Measurements from ENCODE around the gene ATAT1. TPM values are rescaled to one million over a fixed set of nuclear protein-coding genes. Genes with fewer than 3 reads are reported as not detected.

ATAT1 gene
- total RNA-seq, 1 donor from 2014 or later: 13.7 TPM

- no peak overlapping the region for H3K4me3 ChIP-seq
- no peaks in the 10 kb centered on the region for H3K9me3 ChIP-seq
- peaks cover 31 to 37% of the 10 kb centered on the region in 2 donors for H3K36me3 ChIP-seq
- peaks cover 9 to 48% of the 10 kb centered on the region in 2 donors for H3K4me1 ChIP-seq
- no peaks in the 10 kb centered on the region for H3K27me3 ChIP-seq
- no peak for DNase-seq (ENCODE audit: low spot score in 2 of 2)
- no peak for TF ChIP-seq CTCF (IDR thresholded peaks at IDR 0.05)
- peak overlapping the region; percentile 7 to 19 for H3K27ac ChIP-seq
- intact Hi-C loops (cut with DNase I): loop anchor here (5.0 to 10.0 kb wide), 2 partner anchors 124 to 933 kb away; partner anchors contain the start of genes ATP6V1G2, DDX39B, HLA-E and NFKBIL1
Measured at GRCh38 chr6:30611150-30611855, 15.4 kb upstream of the ATAT1 start.

- Histone ChIP-seq H3K4me3 (no peak overlapping the region), H3K4me1 (peaks cover 9 to 48% of the 10 kb centered on the region in 2 donors), H3K9me3 (no peaks in the 10 kb centered on the region), H3K27ac (peak overlapping the region; percentile 7 to 19), H3K36me3 (peaks cover 32 to 37% of the 10 kb centered on the region in 2 donors), H3K27me3 (no peaks in the 10 kb centered on the region)
- no peak for TF ChIP-seq CTCF (IDR thresholded peaks at IDR 0.05)
- intact Hi-C loops (cut with DNase I): loop anchor here (5.0 to 10.0 kb wide), 2 partner anchors 125 to 933 kb away; partner anchors contain the start of genes ATP6V1G2, DDX39B, HLA-E and NFKBIL1
- DNase-seq (ENCODE audit: low spot score in 2 of 2): no peak
Measured at GRCh38 chr6:30611856-30612194, 14.8 kb upstream of the ATAT1 start.

- H3K27ac ChIP-seq: peak overlapping the region; percentile 19 to 95
- H3K27me3 ChIP-seq: no peaks in the 10 kb centered on the region
- no peak overlapping the region for H3K4me3 ChIP-seq
- DNase-seq (ENCODE audit: low spot score in 2 of 2): no peak
- intact Hi-C loops (cut with DNase I): loop anchor here (5.0 to 10.0 kb wide), 2 partner anchors 125 to 933 kb away; partner anchors contain the start of genes ATP6V1G2, DDX39B, HLA-E and NFKBIL1
- H3K36me3 ChIP-seq: peaks cover 31 to 35% of the 10 kb centered on the region in 2 donors
- peaks cover 9 to 48% of the 10 kb centered on the region in 2 donors for H3K4me1 ChIP-seq
- H3K9me3 ChIP-seq: no peaks in the 10 kb centered on the region
- TF ChIP-seq CTCF (IDR thresholded peaks at IDR 0.05): peak in 2 of 3 experiments; percentile 21 to 23
Measured at GRCh38 chr6:30612213-30612612, 14.5 kb upstream of the ATAT1 start.

GRCh38 chr6:30612687-30613248 lies 13.9 kb upstream of the ATAT1 start:
- intact Hi-C loops (cut with DNase I): loop anchor here (5.0 to 10.0 kb wide), 2 partner anchors 125 to 932 kb away; partner anchors contain the start of genes ATP6V1G2, DDX39B, HLA-E and NFKBIL1
- no peak for DNase-seq (ENCODE audit: low spot score in 2 of 2)
- no peak for TF ChIP-seq CTCF (IDR thresholded peaks at IDR 0.05)

GRCh38 chr6:30613251-30614043 lies 13.2 kb upstream of the ATAT1 start:
- no peak for DNase-seq (ENCODE audit: low spot score in 2 of 2)
- H3K4me3 ChIP-seq: peak overlapping the region; percentile 77 to 94
- intact Hi-C loops (cut with DNase I): loop anchor here (2.0 to 10.0 kb wide), 4 partner anchors 43 to 931 kb away; partner anchors contain the start of genes ABCF1, ATP6V1G2, DDX39B and HLA-E
- no peaks in the 10 kb centered on the region for H3K27me3 ChIP-seq
- H3K9me3 ChIP-seq: no peaks in the 10 kb centered on the region
- H3K27ac ChIP-seq: peak overlapping the region; percentile 95 to 96
- peaks cover 19 to 23% of the 10 kb centered on the region in 2 donors for H3K36me3 ChIP-seq
- TF ChIP-seq CTCF (IDR thresholded peaks at IDR 0.05): no peak
- H3K4me1 ChIP-seq: peaks cover 10 to 52% of the 10 kb centered on the region in 2 donors

More at GRCh38 chr6:30612687-30613248, 13.9 kb upstream of the ATAT1 start:
- Histone ChIP-seq H3K4me1 (peaks cover 9 to 48% of the 10 kb centered on the region in 2 donors), H3K36me3 (peaks cover 26 to 30% of the 10 kb centered on the region in 2 donors), H3K4me3 (peak overlapping the region in 1 of 2 donors; percentile 77), H3K27ac (peak overlapping the region; percentile 14 to 95), H3K9me3 (no peaks in the 10 kb centered on the region), H3K27me3 (no peaks in the 10 kb centered on the region)

Data from ascending aorta (tissue), 2 donors.